Vagina (tissue), 2 donors: Measurements from ENCODE around the gene JCAD.

Experiments used
- POLR2A ChIP-seq, 2 donors: fragments of 450-650 bp; IDR thresholded peaks; one replicate each; pipeline ENCODE4 v1.6.1; 2017; ENCODE audit warnings: antibody characterized with exemption in 2 of 2, mild to moderate bottlenecking in 2 of 2, moderate library complexity in 2 of 2
- POLR2AphosphoS5 ChIP-seq, 2 donors: sonication (generic); formaldehyde crosslinking; IDR thresholded peaks; one replicate each; pipeline ENCODE4 v1.9.0; 2017; ENCODE audit warnings: antibody characterized with exemption in 2 of 2, mild to moderate bottlenecking in 2 of 2, low read depth in 1 of 2; ENCODE audit not compliant: insufficient read depth in 1 of 2
- TF ChIP-seq, protein P1 (sequence below), 3 experiments: fragments of 450-650 bp in 2 of 3; fragments of 200-600 bp in 1 of 3; sonication (generic) in 1 of 3; IDR thresholded peaks; one replicate each; pipeline ENCODE4 v1.5.1; 2017 to 2019; ENCODE audit warnings: antibody characterized with exemption in 3 of 3, mild to moderate bottlenecking in 2 of 3, moderate library complexity in 2 of 3

DNA sequence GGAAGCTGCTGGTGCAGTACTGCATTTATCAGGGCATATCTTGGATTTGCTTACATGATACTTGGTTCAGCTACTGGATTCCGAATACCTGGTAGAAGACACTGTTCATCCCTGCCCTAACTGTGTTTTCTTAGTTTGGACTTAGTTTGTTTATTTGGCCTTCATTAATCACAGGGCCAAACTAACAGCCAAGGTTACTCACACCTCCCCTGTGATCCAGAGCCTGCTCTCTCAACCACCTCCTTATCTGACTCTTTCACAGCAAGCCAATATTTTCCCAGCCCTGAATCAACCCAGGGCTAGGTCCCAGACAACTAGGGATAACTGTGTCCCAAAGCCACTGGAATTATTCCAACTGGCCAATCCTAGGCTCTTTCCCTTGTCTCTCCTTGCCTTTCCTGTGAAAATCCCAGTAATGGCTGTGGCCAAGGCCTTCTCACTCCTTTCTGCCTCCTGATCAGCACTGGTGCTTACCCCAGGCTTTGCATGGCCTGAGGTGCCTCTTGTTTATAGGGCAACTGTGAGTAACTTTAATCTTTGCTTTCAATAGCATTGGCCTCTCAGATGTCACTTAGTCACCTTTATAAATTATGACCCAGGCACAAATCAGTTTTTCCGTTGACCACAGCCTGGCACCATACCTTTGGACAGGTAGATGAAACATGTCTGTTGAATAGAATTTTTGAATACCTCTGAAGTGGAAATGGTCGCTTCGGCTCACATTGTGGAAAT is 9.3 kb upstream of the JCAD start:
- TF ChIP-seq POLR2A (IDR thresholded peaks at IDR 0.05) (no peak), POLR2AphosphoS5 (IDR thresholded peaks at IDR 0.05; ENCODE audit: insufficient read depth in 1 of 2, low read depth in 1 of 2) (no peak)
- TF ChIP-seq, protein P1, sequence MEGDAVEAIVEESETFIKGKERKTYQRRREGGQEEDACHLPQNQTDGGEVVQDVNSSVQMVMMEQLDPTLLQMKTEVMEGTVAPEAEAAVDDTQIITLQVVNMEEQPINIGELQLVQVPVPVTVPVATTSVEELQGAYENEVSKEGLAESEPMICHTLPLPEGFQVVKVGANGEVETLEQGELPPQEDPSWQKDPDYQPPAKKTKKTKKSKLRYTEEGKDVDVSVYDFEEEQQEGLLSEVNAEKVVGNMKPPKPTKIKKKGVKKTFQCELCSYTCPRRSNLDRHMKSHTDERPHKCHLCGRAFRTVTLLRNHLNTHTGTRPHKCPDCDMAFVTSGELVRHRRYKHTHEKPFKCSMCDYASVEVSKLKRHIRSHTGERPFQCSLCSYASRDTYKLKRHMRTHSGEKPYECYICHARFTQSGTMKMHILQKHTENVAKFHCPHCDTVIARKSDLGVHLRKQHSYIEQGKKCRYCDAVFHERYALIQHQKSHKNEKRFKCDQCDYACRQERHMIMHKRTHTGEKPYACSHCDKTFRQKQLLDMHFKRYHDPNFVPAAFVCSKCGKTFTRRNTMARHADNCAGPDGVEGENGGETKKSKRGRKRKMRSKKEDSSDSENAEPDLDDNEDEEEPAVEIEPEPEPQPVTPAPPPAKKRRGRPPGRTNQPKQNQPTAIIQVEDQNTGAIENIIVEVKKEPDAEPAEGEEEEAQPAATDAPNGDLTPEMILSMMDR (IDR thresholded peaks at IDR 0.05): no peak
